HG03280 (cell line): Measurements from ENCODE around the gene TNFRSF18.
"Not testable (repeated sequence)": the region's sequence is repeated elsewhere in the genome, so short reads cannot be mapped to it uniquely, and the experiment has no call there.

ENCODE experiments used
- ATAC-seq: cut with Tn5 transposase; IDR thresholded peaks from one replicate; pipeline ENCODE4 v1.9.1; 2021; ENCODE audit warnings: mild to moderate bottlenecking, moderate library complexity; ENCODE audit not compliant: unreplicated experiment

TNFRSF18 gene

DNA sequence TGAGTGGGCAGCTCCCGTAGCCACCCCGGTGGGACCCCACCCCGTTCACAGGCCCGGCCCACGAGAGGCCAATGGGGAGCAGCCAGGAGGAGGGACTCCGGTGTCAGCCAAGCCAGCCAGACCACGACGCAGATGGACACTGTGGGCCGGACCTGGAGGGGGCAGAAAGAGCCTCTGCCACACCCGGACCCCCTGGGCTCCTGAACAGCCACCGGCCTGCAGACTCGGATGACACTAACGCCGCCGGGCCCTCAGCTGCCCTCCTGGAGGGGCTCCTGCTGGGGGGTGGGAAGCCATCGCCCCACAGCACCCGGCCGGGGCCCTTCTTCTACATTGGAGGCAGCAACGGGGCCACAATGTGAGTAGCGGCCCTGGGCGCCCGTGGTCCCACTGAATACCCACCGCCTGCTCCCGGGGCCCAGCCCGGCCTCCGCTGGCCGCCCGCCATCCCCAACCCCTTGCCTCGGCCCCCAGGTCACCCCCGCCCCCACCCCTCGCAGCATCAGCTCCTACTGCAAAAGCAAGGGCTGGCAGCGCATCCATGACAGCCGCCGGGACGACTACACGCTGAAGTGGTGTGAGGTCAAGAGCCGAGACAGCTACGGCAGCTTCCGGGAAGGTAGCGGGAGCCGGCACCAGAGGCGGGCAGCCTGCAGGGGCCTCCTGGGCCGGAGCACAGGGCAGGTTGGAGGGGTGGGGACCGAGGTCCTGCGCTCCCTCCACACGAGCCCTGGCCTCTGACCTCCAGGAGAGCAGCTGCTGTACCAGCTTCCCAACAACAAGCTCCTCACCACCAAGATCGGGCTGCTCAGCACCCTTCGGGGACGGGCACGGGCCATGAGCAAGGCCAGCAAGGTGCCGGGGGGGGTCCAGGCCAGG is 26.2 kb downstream of the TNFRSF18 start:
- no peak for ATAC-seq

DNA sequence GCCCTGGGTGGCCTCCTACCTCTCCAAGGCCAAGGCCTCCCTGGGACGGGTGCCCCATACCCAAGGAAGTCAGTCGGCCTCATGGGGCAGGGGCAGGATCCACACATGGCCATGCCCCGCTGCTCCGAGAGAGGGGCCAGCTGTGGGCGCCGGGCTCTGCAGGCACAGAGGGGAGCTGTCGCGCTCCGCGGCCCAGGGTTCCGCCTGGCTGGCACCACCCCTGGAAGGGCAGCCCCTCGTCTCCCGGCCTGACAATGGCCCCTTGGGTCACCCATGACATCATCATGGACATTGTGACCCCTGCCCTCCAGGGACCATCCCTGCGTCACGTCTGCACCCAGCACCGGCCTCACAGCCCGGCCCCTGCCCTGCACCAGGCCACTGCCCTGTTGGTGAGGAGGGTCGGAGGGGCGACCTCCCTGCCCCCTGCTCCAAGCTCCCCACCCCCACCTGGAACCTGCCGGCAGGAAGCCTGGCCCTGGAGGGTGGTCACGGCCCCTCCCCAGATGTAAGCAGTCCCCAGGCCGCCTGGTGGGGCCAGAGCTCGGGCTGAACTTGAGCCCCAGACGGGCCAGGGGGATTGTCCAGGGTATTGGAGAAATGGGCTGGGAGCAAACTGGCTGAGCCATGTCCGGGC is 26.9 kb downstream of the TNFRSF18 start:
- no peak for ATAC-seq

DNA sequence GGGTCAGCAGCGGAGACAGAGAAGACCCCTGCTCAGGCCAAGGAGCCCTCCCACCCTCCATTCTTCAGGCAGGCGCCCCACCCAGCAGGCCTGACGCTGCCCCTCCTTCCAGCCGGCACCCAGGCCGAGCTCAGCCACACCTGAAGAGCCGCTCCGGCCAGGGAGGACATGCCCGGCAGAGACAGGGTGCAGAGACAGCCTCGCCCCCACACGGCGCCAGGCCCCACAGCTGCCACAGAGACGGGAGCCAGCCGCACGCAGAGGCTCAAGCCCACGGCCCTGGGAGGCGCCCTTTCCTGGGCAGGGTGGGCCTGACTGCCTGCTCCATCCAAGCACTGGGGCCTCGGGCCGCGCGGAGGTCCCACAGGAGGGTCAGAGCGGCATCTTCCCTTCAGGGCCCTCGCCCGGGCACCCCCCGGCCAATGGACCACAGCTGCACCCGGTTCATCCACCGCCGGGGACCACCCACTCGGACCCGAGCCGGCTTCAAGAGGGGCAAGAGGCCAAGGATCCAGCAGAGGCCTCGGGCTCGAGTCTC is 27.5 kb downstream of the TNFRSF18 start:
- no peak for ATAC-seq

DNA sequence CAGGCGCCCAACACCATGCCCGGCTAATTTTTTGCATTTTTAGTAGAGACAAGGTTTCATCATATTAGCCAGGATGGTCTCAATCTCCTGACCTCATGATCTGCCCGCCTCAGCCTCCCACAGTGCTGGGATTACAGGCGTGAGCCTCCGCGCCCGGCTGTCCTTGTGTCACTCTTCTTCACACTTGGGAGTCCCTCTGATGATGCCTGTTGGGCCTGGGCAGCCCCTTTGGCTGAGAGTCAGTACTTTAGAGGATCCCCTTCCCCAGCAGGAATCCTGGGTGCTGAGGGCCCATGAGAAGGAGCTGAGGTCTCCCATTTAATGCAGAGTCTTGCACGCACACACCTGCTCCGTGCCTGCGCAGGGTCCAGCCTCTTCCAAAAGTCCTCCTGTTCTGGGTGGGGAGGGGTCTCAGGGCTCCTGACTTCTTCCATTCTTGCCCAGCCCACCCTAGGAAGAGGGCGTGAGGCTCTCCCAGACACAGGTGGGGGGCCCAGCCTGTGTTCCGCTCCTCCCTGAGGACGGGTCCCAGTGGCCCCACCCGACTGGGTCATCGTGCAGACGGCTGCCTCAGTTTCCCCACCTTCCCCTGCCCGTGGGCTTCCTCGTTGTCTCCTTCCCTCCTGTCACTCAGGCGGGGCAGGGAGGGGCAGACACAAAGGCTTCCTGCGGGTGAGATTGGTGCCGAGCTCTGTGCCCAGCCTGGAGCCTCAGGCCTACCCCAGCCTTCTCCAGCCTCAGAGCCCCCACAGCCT is 28.8 kb downstream of the TNFRSF18 start:
- no peak for ATAC-seq

DNA sequence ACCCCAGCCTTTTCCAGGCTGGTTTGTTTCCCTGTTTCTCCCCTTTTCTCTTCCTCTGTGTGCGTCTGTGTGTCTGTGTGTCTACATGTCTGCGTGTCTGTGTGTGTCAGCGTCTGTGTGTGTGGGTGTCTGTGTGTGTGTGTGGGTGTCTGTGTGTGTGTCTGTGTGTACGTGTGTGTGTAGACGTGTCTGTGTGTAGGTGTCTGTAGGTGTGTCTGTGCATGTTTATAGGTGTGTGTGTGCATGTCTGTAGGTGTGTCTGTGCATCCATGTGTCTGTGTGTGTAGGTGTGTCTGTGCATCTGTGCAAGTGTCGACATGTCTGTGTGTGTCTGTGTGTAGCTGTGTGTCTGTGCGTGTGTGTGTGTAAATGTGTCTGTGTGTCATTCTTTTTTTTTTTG is 29.5 kb downstream of the TNFRSF18 start:
- no peak for ATAC-seq

DNA sequence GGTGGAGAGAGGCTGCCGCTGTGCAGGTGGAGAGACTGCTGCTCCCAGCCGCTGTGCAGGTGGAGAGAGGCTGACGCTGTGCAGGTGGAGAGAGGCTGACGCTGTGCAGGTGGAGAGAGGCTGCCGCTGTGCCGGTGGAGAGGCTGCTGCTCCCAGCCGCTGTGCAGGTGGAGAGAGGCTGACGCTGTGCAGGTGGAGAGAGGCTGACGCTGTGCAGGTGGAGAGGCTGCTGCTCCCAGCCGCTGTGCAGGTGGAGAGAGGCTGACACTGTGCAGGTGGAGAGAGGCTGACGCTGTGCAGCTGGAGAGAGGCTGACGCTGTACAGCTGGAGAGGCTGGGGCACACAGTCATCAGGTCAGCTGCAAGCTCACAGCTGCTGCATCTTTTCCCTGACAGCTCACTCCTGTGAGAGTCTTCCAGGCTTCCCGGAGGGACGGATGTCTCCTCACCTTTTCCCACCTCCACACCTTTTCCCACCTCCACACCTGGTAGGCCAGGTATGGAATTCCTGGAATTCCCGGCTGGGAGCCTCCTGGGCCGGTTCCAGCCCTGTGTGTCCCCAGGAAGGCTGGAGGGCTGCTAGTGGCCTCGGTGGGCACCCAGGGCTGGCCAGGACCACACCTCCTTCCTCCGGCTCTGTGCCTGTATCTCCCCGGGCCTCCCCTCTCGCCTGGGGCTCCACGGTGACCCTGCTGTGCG is 30.2 kb downstream of the TNFRSF18 start:
- not testable (repeated sequence) for ATAC-seq

DNA sequence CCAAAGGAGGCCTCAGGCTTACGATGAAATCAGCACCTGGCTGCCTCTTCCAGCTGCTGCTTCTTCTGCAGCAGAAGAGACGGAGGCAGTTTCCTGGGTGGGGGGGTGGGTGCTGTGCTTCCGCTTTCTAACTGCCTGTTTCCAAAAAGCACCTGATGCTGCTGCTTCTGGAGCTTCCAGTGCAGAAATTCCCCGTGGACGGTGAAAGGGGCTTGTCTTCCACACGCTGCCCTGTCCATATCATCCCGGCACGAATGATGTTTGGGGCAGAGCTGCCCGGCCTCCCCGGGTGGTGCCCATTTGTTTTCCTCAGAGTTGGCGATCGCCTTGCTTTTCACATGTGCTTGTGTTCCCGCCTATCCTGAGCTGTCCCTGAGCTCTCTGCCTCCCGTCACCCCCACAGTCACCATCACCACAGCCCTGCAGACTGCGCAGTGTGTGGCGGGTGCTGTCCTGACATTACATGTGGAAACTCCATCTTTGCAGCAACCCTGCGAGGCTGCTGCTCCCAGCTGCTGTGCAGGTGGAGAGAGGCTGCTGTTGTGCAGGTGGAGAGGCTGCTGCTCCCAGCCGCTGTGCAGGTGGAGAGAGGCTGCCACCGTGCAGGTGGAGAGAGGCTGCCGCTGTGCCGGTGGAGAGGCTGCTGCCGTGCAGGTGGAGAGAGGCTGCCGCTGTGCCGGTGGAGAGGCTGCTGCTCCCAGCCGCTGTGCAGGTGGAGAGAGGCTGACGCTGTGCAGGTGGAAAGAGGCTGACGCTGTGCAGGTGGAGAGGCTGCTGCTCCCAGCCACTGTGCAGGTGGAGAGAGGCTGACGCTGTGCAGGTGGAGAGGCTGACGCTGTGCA is 30.9 kb downstream of the TNFRSF18 start:
- ATAC-seq: no peak

DNA sequence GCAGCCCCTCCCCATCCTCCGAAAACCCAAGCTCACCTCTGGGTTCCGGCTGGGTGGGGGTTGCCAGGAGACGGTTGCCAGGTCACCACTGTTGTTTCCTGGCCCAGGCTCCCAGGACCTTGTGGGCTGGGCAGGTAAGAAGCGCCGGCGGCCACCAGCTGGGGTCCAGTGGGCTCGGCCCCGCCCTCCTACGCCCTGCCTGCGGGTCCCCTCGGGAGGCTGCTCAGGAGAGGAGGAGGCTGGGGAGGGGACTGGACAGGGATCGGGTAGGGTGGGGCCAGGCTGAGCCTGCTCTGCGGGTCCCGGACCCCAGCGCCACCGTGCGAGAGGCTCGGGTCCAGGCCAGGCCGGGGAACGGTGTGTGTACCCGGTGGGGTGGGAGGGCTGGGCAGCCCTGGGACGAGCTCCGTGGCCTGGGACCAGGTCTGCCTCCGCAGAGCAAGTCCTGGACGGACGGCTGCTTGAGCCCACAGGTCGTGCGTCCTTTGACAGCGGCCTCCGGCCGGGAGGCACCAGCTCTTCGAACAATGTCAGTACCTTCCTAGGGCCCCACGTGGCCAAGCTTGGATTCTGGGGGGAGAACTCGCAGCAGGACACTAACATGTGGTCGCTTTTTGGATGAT is 32.5 kb downstream of the TNFRSF18 start, which contains the start of gene TTLL10:
Gene TTLL10 (plus strand): TSS at position 88 of the 623 bp plus-strand sequence. CDS start 5,336 bp downstream, outside the sequence.
- no peak for ATAC-seq

DNA sequence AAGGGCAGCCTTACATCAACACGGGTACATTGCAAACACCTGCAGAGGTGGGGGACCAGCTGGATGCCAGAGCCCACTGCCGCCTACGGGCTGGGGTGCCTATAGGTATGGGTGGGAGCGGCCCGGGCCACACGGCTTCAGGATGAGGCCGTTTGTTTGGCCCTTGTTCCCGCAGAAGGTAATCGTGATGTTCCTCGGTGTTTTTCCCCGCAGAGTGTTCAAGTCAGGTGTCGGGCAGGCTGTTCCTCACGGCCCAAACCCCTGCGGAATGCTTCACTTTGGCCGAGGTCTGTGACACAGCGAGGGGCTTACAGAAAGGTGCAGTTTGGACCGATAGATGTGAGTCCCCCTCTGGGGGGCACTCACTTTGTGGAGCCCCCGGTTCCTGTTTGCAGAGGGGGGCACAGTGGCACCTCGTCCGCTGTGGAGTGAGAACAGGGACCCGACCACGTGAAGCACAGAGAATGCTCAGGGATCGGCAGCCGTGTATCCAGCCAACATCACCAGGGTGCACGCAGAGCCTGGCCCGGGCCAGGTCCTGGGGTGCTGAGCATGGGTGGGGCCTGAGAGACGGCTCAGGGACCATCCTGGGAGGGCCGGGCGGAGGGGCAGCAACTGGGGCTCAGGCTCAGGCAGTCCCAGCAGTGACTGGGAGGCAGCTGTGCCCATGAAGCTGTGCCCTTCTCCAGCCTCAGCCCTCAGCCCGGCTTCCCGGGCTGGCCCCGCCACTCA is 33.2 kb downstream of the TNFRSF18 start:
- no peak for ATAC-seq

DNA sequence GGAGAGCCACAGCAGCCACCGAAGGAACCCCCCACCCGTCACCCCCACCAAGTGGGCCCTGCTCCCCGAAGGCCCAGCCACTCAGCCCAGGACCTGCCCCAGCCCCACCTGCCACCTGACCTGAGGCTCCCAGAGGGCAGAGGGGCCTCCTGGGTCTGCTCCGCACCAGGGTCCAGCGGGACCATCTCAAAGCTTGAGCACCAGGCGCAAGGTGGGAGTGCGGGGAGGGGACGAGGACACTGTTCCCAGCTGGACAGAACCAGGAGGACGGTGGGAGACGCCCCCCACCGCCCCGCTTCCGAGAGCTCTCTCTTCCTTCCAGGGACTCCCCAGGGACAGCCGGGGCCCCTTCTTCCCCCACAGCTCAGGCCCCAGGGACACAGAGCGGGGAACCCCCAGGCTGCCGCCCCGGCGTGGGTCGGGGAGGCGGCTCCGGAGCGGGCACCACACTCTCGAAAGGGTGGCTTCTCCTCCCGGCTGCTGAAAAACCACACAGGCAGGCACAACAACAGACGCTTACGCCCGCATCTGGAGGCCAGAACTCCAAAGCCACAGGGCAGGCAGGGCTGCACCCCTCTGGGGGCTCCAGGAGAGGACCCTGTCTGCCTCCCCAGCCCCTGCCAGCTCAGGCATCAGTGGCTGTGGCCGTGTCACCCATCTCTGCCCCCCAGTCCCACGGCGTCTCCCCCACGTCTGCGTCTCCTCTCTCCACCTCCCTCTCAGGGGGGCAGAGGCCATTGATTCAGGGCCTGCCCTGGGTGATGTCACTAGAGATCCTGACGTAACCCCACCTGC is 34.6 kb downstream of the TNFRSF18 start:
- ATAC-seq: no peak

DNA sequence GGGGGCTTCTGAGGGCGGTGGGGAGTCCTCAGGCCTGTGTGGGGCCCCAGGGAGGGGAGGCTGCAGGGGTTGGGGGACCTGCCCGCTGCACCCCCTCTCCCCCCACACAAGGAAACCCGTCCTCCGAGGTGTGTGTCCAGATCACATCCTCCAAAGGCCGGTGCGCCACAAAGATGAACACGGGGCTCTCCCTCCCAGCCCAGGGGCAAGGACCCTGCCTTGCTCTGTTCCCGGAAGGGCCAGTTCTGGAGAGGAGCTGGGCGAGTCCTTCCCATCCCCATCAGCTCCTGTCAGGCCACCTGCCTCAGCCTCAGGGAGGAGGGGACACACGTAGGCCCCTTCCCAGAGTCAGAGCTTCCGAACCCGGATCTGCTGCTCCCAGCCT is 35.2 kb downstream of the TNFRSF18 start:
- ATAC-seq: no peak

DNA sequence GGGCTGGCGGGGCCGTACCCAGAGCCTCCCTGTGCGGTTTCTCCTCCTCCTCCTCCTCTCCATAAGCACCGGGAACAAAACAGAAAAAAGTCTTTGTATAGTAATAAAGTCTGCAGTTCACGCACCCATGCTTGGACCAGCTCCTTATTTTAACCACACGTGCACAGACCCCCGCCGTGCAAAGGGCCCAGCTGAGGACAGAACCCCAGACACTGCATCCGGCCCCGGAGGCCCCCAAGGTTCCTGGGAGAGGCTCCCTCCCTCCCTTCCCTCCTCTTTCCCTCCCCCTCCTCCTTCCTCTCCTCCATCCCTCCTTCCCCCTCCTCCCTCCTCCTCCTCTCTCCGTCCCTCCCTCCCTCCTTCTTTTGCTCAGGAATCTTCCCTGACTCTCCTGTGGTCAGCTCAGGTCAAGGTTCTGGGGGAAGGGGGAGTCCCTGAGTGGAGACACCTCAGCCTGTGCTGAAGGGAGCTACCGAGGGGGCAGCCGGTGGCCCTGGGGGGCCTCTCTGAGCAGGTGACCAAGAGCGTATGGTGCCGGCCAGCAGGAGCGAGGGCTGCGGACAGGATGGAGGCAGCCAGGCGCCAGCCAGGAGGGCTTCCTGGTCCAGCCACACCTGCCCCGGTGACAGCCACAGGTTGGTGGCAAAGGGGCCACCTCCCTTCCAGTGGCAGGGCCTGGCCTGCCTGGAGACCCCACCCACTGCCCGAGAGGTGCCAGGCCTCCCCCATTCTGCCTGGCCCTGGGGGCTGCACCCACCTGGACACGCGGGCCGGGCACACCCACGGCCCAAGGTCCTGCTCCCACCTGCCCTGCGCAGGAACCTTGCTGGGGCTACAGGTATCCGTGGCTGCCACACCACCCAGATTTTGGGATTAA is 35.9 kb downstream of the TNFRSF18 start:
- no peak for ATAC-seq

DNA sequence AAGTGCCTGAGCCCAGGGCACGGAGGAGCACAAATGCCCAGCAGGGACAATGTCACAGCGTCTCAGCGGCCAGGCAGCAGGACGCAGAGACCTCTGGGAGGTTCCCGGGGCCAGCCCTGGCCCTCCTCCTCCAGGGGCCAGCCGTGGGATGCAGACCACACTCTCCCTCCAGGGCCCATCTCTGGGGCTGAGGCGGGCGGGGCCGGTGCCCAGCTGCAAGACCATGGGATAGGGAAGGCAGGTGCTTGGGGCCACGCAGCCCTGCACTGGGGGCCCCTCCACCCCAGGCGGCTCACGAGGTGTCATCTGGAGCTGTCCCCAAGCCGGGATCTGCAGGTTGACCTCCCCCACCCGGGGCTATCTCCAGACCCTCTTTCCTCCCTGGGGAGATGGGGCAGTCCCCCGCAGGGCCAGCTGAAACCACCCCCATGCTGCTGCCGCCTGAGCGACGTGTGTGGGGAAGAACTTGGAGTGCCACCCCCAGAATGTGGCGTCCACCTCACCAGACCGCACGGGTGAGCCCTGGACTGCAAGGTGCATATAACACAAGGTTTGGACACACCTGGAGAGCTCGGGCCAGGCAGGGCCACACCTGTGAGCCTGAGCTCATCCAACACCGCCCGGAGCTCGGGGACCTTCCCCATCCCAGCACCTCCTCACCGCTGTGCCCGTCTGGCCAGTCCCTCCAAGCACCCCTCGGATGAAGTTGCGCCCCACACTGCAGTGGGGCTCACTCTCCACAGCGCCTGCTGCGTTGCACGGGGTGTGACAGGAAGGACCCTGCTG is 36.8 kb downstream of the TNFRSF18 start:
- no peak for ATAC-seq

DNA sequence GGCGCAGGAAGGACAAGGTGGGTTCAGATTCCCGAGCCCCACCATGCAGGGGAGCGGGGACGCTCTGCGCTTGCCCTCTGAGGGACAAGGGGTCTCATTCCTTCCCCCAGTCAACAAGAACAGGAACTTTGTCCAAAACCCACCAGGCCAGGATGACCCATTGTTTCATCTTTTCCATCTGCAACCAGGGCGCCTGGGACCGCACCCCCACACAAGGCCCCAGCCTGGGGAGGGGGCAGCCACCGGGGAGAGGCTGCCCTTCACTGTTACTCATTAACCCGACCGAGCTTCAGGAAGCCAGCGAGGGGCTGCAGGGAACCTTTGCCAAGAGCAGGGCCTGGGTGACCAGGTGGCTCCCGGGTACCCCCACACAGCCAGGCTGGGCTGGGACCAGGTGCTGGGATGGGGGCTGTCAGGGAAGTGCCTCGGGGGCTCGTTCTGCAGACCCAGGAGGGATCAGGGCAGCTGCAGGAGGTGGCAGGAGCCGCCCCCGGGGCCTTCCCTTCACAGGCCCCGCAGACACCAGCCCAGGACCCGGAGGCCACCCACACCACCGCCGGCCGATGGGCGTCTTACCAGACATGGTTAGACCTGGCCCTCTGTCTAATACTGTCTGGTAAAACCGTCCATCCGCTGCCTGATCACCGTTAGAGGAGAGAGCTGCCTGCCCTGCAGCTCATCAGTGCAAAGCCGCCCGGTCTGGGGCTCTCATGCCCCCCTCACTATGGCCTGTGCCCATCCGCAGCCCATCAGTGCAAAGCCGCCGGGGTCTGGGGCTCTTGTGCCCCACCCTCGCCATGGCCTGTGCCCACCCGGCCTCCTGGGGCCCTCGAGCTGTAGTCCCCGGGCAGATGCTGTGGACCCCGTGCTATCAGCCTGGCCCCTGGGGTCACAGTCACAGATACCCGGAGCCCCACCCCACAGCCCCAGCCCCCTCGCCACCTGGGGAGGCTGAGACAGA is 37.7 kb downstream of the TNFRSF18 start:
- ATAC-seq: no peak

DNA sequence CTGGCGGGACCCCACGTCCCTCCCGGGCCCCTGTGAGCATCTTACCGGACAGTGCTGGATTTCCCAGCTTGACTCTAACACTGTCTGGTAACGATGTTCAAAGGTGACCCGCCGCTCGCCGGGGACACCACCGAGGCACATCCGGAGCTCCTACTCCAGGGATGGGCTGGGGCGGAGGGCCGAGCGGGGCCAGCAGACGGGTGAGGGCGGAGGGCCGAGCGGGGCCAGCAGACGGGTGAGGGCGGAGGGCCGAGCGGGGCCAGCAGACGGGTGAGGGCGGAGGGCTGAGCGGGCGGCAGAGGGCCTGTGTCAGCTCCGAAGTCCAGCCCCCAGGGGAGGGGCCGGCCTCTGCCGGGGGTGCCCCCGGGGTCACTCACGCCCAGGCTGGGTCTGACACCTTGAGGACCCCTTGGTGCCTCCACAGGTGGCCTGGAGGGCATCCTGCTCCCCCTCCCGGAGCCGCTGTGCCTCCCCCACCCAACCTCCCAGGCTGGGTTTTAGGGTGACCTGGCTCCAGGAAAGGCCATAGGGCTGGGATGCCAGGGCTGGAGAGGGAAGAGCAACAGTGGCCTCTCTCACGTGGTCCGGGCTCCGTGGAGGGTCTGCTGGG is 38.4 kb downstream of the TNFRSF18 start:
- ATAC-seq: no peak
